Right atrium auricular region (tissue), 2 donors: ENCODE results near the gene SIT1. TPM values are rescaled to one million over a fixed set of nuclear protein-coding genes. Genes with fewer than 3 reads are reported as not detected.
A peak's percentile ranks its signal among the peaks of the same experiment; 100 is the strongest.

Experiments used
- DNase-seq: peaks from one replicate; pipeline ENCODE4 v3.0.0-alpha.2; 2019; ENCODE audit warnings: low spot score
- H3K27ac ChIP-seq, 2 donors: fragments of 200-600 bp; sonication (generic); 1 replicate in 1 of 2; 2 replicates in 1 of 2; pipeline ENCODE4 v1.5.1; 2016 to 2019
- H3K27me3 ChIP-seq, 2 donors: fragments of 200-600 bp; sonication (generic); one replicate each; pipeline versions ENCODE4 v1.5.1 to v1.6.0; 2017 to 2019
- H3K36me3 ChIP-seq: fragments of 200-600 bp; sonication (generic); one replicate; pipeline ENCODE4 v1.5.1; 2016
- H3K4me1 ChIP-seq, 2 donors: fragments of 200-600 bp; sonication (generic); one replicate each; pipeline versions ENCODE4 v1.5.1 to v1.6.0; 2017 to 2019
- H3K4me3 ChIP-seq, 2 donors: fragments of 200-600 bp; sonication (generic); 1 replicate in 1 of 2; 2 replicates in 1 of 2; pipeline ENCODE4 v1.5.1; 2017 to 2019; ENCODE audit warnings: mild to moderate bottlenecking in 1 of 2, moderate library complexity in 1 of 2
- H3K9me3 ChIP-seq, 2 donors: fragments of 200-600 bp; sonication (generic); one replicate each; pipeline ENCODE4 v1.5.1; 2019
- total RNA-seq, 2 donors: library from RNA; depleted of rRNA; stranded (reverse); fragments of >200 nt; gene quantifications; one replicate each; pipeline ENCODE4 v1.1.0, GENCODE V29; 2016
- TF ChIP-seq, protein P1 (sequence below), 2 donors: fragments of 200-600 bp; sonication (generic); IDR thresholded peaks; one replicate each; pipeline ENCODE4 v1.5.1; 2019; ENCODE audit warnings: antibody characterized with exemption in 2 of 2

SIT1 gene
- total RNA-seq, 2 donors from 2014 or later: 0.55 TPM; not detected in 1

DNA sequence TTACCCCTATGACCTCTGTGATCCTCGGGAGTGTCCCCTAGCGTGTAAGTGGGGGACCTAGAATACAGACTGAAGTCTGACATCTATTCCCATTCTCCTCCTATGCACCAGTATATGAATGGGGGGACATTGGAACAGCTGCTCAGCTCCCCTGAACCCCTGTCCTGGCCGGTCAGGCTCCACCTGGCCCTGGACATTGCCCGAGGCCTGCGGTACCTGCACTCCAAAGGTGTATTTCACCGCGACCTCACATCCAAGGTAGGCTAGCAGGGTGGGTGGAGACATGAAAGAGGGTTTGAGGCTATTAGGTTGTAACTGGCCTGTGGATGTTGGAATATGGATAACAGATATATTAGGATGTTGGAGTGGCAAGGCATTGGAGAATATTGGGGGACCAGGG is 44.0 kb downstream of the SIT1 start:
- Histone ChIP-seq H3K27ac (no peak overlapping the region), H3K9me3 (no peaks in the 10 kb centered on the region), H3K4me1 (peaks cover 0 to 26% of the 10 kb centered on the region in 2 donors), H3K27me3 (no peaks in the 10 kb centered on the region), H3K4me3 (peak overlapping the region in 1 of 2 donors; percentile 80), H3K36me3 (peaks cover 27% of the 10 kb centered on the region)
- DNase-seq: no peak
- TF ChIP-seq, protein P1, sequence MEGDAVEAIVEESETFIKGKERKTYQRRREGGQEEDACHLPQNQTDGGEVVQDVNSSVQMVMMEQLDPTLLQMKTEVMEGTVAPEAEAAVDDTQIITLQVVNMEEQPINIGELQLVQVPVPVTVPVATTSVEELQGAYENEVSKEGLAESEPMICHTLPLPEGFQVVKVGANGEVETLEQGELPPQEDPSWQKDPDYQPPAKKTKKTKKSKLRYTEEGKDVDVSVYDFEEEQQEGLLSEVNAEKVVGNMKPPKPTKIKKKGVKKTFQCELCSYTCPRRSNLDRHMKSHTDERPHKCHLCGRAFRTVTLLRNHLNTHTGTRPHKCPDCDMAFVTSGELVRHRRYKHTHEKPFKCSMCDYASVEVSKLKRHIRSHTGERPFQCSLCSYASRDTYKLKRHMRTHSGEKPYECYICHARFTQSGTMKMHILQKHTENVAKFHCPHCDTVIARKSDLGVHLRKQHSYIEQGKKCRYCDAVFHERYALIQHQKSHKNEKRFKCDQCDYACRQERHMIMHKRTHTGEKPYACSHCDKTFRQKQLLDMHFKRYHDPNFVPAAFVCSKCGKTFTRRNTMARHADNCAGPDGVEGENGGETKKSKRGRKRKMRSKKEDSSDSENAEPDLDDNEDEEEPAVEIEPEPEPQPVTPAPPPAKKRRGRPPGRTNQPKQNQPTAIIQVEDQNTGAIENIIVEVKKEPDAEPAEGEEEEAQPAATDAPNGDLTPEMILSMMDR (IDR thresholded peaks at IDR 0.05): no peak

DNA sequence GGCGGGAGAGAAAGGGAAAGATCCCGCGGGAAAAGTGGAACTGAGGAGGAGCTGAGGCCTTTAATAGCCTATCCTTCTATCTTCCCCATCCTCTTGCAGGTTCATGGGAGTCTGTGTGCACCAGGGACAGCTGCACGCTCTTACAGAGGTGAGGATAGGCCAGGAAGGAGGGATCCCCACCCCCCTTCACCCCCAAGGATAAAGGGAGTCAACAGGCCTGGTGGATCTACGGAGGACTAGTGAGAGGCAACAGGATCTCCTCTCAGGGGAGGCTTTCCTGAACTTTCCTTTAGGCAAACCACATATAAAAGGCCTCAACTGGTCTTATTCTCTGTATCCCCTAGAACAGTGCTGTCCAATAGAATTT is 44.6 kb downstream of the SIT1 start:
- H3K27ac ChIP-seq: peak overlapping the region; percentile 80 to 98
- TF ChIP-seq, protein P1 (IDR thresholded peaks at IDR 0.05): no peak

DNA sequence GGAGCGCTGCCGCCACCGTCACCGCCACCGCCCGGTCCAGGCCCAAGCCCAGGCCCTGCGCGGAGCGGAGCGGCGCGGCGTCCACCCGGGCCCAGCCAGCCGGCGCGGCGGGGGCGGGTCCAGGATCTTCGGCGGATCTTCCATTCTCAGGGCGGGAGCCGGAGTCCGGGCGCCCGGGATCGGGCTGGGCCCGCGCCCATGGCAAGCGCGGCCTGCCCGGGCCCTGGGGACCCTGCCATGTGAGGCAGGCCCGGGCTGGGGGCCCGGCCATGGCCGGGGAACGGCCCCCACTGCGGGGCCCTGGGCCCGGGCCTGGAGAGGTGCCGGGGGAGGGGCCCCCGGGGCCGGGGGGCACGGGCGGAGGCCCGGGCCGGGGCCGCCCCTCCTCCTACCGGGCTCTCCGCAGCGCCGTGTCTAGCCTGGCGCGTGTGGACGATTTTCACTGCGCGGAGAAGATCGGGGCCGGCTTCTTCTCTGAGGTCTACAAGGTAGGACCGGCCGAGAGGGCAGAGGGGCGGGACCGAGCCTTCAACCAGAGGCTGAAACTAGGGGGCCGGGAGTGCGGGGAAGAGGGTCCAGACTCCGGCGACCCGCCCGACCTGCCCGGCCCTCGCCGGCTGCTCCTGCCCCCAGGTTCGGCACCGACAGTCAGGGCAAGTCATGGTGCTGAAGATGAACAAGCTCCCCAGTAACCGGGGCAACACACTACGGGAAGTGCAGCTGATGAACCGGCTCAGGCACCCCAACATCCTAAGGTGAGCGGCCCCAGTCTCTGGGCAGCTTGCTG is 45.2 kb downstream of the SIT1 start:
- H3K36me3 ChIP-seq: peaks cover 27% of the 10 kb centered on the region
- H3K4me3 ChIP-seq: peak overlapping the region; percentile 74 to 80
- no peak for DNase-seq
- no peaks in the 10 kb centered on the region for H3K27me3 ChIP-seq
- TF ChIP-seq, protein P1 (IDR thresholded peaks at IDR 0.05): no peak
- no peaks in the 10 kb centered on the region for H3K9me3 ChIP-seq
- peaks cover 0 to 26% of the 10 kb centered on the region in 2 donors for H3K4me1 ChIP-seq
- H3K27ac ChIP-seq: peak overlapping the region; percentile 80 to 98

More for the DNA sequence above, 44.6 kb downstream of the SIT1 start:
- H3K4me3 ChIP-seq: peak overlapping the region; percentile 74 to 80
- peaks cover 27% of the 10 kb centered on the region for H3K36me3 ChIP-seq
- peaks cover 0 to 26% of the 10 kb centered on the region in 2 donors for H3K4me1 ChIP-seq
- H3K9me3 ChIP-seq: no peaks in the 10 kb centered on the region
- H3K27me3 ChIP-seq: no peaks in the 10 kb centered on the region
- DNase-seq: no peak

DNA sequence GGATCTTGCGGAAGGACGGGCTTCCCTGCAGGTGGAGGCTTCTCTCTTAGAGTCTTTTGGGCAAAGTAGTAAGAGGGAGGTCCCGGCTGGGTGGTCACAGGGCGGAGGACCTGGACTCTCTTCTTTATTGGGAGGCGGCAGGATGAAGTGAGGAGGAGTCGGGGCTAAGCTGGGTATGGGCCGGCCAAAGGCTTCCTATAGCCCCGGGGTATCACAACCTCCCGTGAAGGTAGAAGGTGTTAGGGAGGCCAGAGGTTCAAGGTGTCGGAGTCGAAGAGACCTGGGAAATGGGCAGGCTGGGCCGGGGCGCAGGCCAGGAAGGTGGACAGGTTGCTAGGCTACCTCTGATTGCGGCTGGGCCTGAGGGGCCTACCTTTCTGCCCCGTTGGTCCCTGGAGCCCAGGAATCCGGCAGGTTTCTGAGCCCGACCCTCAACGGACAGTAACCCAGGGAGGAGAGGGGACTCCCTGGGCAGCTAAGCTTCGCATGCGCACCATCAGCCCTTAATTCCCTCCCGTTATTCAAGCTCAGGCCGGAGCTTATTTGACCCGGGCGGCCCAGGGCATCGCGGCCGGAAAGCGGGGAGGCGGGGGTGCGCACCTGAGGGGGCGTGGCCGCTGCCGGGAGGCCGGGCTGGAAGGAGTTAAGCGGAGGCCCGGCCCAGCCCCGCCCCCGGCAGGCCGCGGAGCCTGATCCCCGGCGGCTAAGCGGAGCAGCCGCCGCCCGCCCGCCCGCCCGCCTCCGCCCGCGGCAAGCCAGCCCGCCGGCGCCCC is 46.0 kb downstream of the SIT1 start, which contains the start of gene TESK1:
TESK1 (plus strand) TSS at position 685 of the 773 bp plus-strand sequence. CDS start 358 bp downstream, outside the sequence.
- H3K27me3 ChIP-seq: no peaks in the 10 kb centered on the region
- DNase-seq: no peak
- TF ChIP-seq, protein P1 (IDR thresholded peaks at IDR 0.05): no peak
- H3K4me3 ChIP-seq: peak within 1 kb of the TSS; percentile 74 to 80
- no peaks in the 10 kb centered on the region for H3K9me3 ChIP-seq
- peak within 1 kb of the TSS; percentile 92 to 98 for H3K27ac ChIP-seq
- peaks cover 0 to 26% of the 10 kb centered on the region in 2 donors for H3K4me1 ChIP-seq
- H3K36me3 ChIP-seq: peaks cover 26% of the 10 kb centered on the region

DNA sequence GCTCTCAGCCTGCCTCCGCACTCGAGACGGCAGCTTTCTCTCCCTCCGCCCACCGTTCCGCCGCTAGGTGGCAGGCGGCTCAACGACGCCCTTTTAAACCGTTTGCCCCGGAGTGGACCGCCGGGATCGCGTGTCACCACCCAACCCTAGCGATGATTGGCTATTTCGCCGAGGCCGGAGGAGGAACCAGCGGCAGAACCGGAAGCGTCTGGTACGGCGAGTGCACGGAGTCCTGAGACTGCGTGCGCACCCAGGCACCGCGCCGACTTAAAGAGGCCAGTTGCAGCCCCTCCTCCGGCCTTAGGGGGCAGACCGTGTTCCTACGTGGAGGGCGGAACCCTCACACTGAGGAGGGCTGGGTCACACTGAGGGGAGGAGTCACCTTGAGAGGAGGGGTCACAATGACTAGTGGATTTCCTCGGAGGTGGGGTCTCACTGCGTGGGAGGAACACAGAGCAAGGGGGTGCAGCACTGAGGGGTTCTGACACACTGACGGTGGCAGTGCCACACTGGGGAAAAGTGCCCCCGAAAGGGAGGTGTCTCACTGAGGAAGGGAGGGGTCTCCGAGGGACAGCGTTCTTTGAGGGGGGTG is 46.6 kb downstream of the SIT1 start:
- peak; percentile 100 for DNase-seq
- TF ChIP-seq, protein P1 (IDR thresholded peaks at IDR 0.05): peak; percentile 90 to 97
- H3K9me3 ChIP-seq: no peaks in the 10 kb centered on the region
- peaks cover 0 to 26% of the 10 kb centered on the region in 2 donors for H3K4me1 ChIP-seq
- H3K27ac ChIP-seq: peak overlapping the region; percentile 92 to 98
- H3K27me3 ChIP-seq: no peaks in the 10 kb centered on the region
- peak overlapping the region; percentile 74 to 80 for H3K4me3 ChIP-seq
- H3K36me3 ChIP-seq: peaks cover 19% of the 10 kb centered on the region
